ENCODE results near the gene CPNE1. TPM values are rescaled to one million over a fixed set of nuclear protein-coding genes. Genes with fewer than 3 reads are reported as not detected.

The CPNE1 gene
- total and polyA plus RNA-seq, 2 donors: 87.9 to 161 TPM

DNA sequence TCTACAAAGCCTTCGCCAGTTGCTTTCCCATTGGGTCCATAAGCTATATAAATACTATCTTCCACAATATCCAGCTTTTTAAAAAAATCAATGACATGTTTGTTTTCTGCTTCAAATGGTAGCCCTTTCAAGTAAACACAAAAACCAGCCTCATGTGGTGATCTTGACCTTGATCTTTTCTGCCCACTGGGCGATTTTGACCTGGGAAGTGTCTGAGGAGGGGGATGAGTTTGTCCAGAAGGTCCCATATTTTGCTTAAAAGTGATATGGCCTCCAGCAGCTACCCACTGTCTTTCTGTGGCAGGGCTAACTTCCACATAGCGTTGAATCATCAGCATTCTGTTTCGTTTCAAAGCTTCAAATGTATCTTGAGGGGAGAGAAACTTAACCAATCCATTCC is 10.8 kb downstream of the CPNE1 start:
- Histone ChIP-seq H3K36me3 (ENCODE audit: insufficient read depth) (no peaks in the 10 kb centered on the region), H3K4me3 (ENCODE audit: low read depth, low read length) (no peak overlapping the region), H3K27ac (ENCODE audit: low read depth) (no peak overlapping the region), H3K4me1 (ENCODE audit: insufficient read depth) (no peaks in the 10 kb centered on the region)
- DNase-seq (ENCODE audit: extremely low spot score): no peak
- WGBS: 90% methylated on average over 4 of the region's 4 CpGs

- WGBS: 97% methylated on average over 3 of the region's 3 CpGs
- no peaks in the 10 kb centered on the region for H3K4me1 ChIP-seq (ENCODE audit: insufficient read depth)
Observed at GRCh38 chr20:35653430-35653734, 11.3 kb downstream of the CPNE1 start.

DNA sequence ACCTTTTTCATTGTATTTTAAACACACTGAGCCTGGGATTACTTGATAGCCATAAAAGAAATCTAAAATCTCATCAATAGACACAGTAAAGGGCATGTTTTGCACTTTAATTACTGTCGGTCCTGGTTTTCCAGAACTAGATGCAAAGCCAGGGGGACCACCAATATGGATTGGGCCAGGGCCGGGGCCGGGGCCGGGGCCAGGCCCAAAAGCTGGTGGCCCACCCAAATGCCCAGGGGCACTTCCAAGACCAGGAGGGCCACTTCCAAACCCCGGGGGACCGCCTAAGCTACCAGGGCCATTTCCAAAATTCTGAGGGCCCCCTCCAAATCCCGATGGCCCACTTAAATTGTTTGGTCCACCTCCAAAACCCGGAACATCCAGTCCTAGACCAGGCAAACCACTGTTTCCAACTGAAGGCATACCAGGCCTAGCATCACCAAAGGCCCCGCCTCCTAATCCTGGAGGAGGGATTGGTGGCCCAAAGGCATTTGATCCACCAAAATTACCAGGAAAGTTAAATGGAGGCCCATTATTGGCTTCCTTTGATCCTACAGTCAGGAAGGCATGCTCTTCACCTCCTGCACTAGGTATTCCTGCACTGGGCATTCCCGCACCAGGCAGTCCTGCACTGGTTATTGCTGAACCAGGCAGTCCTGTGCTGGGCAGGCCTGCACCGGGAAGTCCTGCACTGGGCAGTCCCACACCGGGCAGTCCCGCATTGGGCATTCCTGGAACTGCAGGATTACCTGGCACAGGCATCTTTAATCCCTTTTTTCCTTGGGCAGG is 11.9 kb downstream of the CPNE1 start:
- no peak overlapping the region for H3K27ac ChIP-seq (ENCODE audit: low read depth)
- no peak for DNase-seq (ENCODE audit: extremely low spot score)
- 97% methylated on average over 13 of the region's 13 CpGs for WGBS
- H3K4me1 ChIP-seq (ENCODE audit: insufficient read depth): no peaks in the 10 kb centered on the region
- H3K4me3 ChIP-seq (ENCODE audit: low read depth, low read length): no peak overlapping the region
- no peaks in the 10 kb centered on the region for H3K36me3 ChIP-seq (ENCODE audit: insufficient read depth)

More at GRCh38 chr20:35653430-35653734, 11.3 kb downstream of the CPNE1 start:
- no peak overlapping the region for H3K27ac ChIP-seq (ENCODE audit: low read depth)
- H3K4me3 ChIP-seq (ENCODE audit: low read depth, low read length): no peak overlapping the region
- DNase-seq (ENCODE audit: extremely low spot score): no peak
- no peaks in the 10 kb centered on the region for H3K36me3 ChIP-seq (ENCODE audit: insufficient read depth)

- Histone ChIP-seq H3K27ac (ENCODE audit: low read depth) (no peak overlapping the region), H3K4me1 (ENCODE audit: insufficient read depth) (no peaks in the 10 kb centered on the region)
Observed at GRCh38 chr20:35651958-35652357, 12.7 kb downstream of the CPNE1 start.

GRCh38 chr20:35650632-35651031 is 14.1 kb downstream of the CPNE1 start:
- Histone ChIP-seq H3K36me3 (ENCODE audit: insufficient read depth) (no peaks in the 10 kb centered on the region), H3K4me1 (ENCODE audit: insufficient read depth) (peaks cover 1% of the 10 kb centered on the region), H3K27ac (ENCODE audit: low read depth) (no peak overlapping the region), H3K4me3 (ENCODE audit: low read depth, low read length) (no peak overlapping the region)
- 72% methylated on average over 3 of the region's 3 CpGs for WGBS
- DNase-seq (ENCODE audit: extremely low spot score): no peak

More at GRCh38 chr20:35651958-35652357, 12.7 kb downstream of the CPNE1 start:
- no peaks in the 10 kb centered on the region for H3K36me3 ChIP-seq (ENCODE audit: insufficient read depth)
- DNase-seq (ENCODE audit: extremely low spot score): no peak
- H3K4me3 ChIP-seq (ENCODE audit: low read depth, low read length): no peak overlapping the region

- no peak overlapping the region for H3K27ac ChIP-seq (ENCODE audit: low read depth)
- no peak for DNase-seq (ENCODE audit: extremely low spot score)
- no peaks in the 10 kb centered on the region for H3K36me3 ChIP-seq (ENCODE audit: insufficient read depth)
- H3K4me3 ChIP-seq (ENCODE audit: low read depth, low read length): no peak overlapping the region
- peaks cover 1% of the 10 kb centered on the region for H3K4me1 ChIP-seq (ENCODE audit: insufficient read depth)
Observed at GRCh38 chr20:35648836-35649235, 15.9 kb downstream of the CPNE1 start.

GRCh38 chr20:35644806-35645205 is 19.9 kb downstream of the CPNE1 start:
- Histone ChIP-seq H3K27ac (ENCODE audit: low read depth) (no peak overlapping the region), H3K4me1 (ENCODE audit: insufficient read depth) (peaks cover 1% of the 10 kb centered on the region), H3K4me3 (ENCODE audit: low read depth, low read length) (no peak overlapping the region), H3K36me3 (ENCODE audit: insufficient read depth) (no peaks in the 10 kb centered on the region)
- no peak for DNase-seq (ENCODE audit: extremely low spot score)
- 85% methylated on average over 2 of the region's 2 CpGs for WGBS

- WGBS: 95% methylated on average over 7 of the region's 7 CpGs
- H3K4me1 ChIP-seq (ENCODE audit: insufficient read depth): peaks cover 1% of the 10 kb centered on the region
- no peak overlapping the region for H3K4me3 ChIP-seq (ENCODE audit: low read depth, low read length)
- DNase-seq (ENCODE audit: extremely low spot score): no peak
- H3K36me3 ChIP-seq (ENCODE audit: insufficient read depth): no peaks in the 10 kb centered on the region
- no peak overlapping the region for H3K27ac ChIP-seq (ENCODE audit: low read depth)
Observed at GRCh38 chr20:35643045-35643444, 21.7 kb downstream of the CPNE1 start.

- Histone ChIP-seq H3K36me3 (ENCODE audit: insufficient read depth) (no peaks in the 10 kb centered on the region), H3K4me1 (ENCODE audit: insufficient read depth) (peaks cover 1% of the 10 kb centered on the region), H3K27ac (ENCODE audit: low read depth) (no peak overlapping the region), H3K4me3 (ENCODE audit: low read depth, low read length) (no peak overlapping the region)
- no peak for DNase-seq (ENCODE audit: extremely low spot score)
- WGBS: 92% methylated on average over 4 of the region's 4 CpGs
Observed at GRCh38 chr20:35641743-35642142, 23.0 kb downstream of the CPNE1 start.

GRCh38 chr20:35640724-35641123 is 24.0 kb downstream of the CPNE1 start:
- Histone ChIP-seq H3K4me3 (ENCODE audit: low read depth, low read length) (no peak overlapping the region), H3K36me3 (ENCODE audit: insufficient read depth) (no peaks in the 10 kb centered on the region), H3K27ac (ENCODE audit: low read depth) (no peak overlapping the region), H3K4me1 (ENCODE audit: insufficient read depth) (peaks cover 2% of the 10 kb centered on the region)
- DNase-seq (ENCODE audit: extremely low spot score): no peak
- 91% methylated on average over 3 of the region's 3 CpGs for WGBS

DNA sequence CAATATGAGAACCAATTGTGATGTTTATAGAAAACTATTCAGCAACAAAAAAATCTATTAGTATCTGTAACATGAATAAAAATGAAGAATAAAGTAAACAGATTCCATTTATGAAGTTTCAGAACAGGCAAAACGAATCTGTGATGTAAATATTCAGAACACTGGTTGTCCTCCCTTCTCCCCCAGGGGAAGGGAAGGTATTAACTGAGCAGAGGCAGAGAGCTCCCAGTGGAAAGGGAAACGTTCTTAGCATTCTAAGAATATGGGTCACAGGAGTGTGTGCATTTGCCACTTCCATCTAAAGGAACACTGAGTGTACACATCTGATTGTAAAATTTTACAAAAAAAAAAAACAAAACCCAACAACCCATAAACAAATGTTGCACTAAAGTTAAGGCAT is 25.9 kb downstream of the CPNE1 start:
- WGBS: 37% methylated on average over 2 of the region's 2 CpGs
- no peak overlapping the region for H3K27ac ChIP-seq (ENCODE audit: low read depth)

DNA sequence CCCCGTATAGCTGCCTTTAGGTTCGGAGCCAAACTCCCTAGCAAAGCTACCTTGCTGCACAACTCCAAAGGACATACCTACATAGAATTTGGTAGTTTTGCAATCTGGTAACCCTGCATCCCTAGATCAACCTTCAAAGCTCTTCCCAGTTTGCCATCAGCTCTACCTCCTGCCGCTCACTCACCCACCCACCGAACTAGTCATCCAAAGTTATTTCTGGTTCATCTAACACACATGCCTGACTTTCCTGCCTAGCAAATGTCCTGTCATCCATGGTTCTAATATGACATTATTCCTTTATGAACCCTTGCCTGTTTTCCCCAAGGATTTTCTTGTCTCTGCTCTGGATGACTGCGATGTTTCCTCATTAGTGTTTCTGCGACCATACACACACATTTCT is 27.4 kb downstream of the CPNE1 start:
- WGBS: 93% methylated on average over 6 of the region's 6 CpGs

More for the DNA sequence above, 25.9 kb downstream of the CPNE1 start:
- Histone ChIP-seq H3K36me3 (ENCODE audit: insufficient read depth) (no peaks in the 10 kb centered on the region), H3K4me3 (ENCODE audit: low read depth, low read length) (no peak overlapping the region), H3K4me1 (ENCODE audit: insufficient read depth) (peaks cover 2% of the 10 kb centered on the region)
- no peak for DNase-seq (ENCODE audit: extremely low spot score)

GRCh38 chr20:35636095-35636494 is 28.6 kb downstream of the CPNE1 start:
- H3K4me3 ChIP-seq (ENCODE audit: low read depth, low read length): no peak overlapping the region
- H3K27ac ChIP-seq (ENCODE audit: low read depth): no peak overlapping the region
- 64% methylated on average over 2 of the region's 2 CpGs for WGBS
- DNase-seq (ENCODE audit: extremely low spot score): no peak
- no peaks in the 10 kb centered on the region for H3K36me3 ChIP-seq (ENCODE audit: insufficient read depth)
- H3K4me1 ChIP-seq (ENCODE audit: insufficient read depth): peaks cover 2% of the 10 kb centered on the region

More for the DNA sequence above, 27.4 kb downstream of the CPNE1 start:
- Histone ChIP-seq H3K36me3 (ENCODE audit: insufficient read depth) (no peaks in the 10 kb centered on the region), H3K4me3 (ENCODE audit: low read depth, low read length) (no peak overlapping the region), H3K4me1 (ENCODE audit: insufficient read depth) (peaks cover 2% of the 10 kb centered on the region), H3K27ac (ENCODE audit: low read depth) (no peak overlapping the region)
- no peak for DNase-seq (ENCODE audit: extremely low spot score)

GRCh38 chr20:35635652-35636051 is 29.0 kb downstream of the CPNE1 start:
- no peak for DNase-seq (ENCODE audit: extremely low spot score)
- Histone ChIP-seq H3K4me1 (ENCODE audit: insufficient read depth) (peaks cover 2% of the 10 kb centered on the region), H3K4me3 (ENCODE audit: low read depth, low read length) (no peak overlapping the region), H3K36me3 (ENCODE audit: insufficient read depth) (peaks cover 4% of the 10 kb centered on the region), H3K27ac (ENCODE audit: low read depth) (no peak overlapping the region)
- WGBS: 42% methylated on average over 4 of the region's 4 CpGs

All from urinary bladder (tissue), 4 donors.